ENCODE measurements around the gene THEMIS.
"Not testable (repeated sequence)": the region's sequence is repeated elsewhere in the genome, so short reads cannot be mapped to it uniquely, and the experiment has no call there.

THEMIS gene

GRCh38 chr6:127737768-127738167 is 163.1 kb downstream of the THEMIS start:
- in situ Hi-C loops (cut with HindIII; ENCODE audit: low sequenced_read_pairs), result no loop called here

- in situ Hi-C loops (cut with HindIII; ENCODE audit: low sequenced_read_pairs), result no loop called here
Measured at GRCh38 chr6:127737009-127737486, 163.8 kb downstream of the THEMIS start.

DNA sequence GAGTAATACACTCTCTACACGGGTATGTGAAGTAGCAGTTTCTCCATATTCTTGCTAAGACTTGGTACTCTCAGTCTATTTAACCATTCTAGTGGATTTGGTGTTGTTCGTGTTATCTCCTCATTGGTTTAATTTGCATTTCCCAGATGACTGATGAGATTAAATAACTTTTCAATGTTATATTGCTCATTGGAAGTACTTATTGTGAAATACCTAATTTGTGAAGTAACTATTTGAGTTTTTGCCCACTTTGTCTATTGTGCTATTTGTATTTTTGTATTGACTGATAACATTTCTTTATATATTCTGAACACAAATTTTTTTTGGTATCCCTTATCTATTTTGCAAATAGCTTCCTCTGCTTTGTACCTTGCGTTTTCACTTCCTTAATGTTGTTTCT is 167.9 kb downstream of the THEMIS start:
- in situ Hi-C loops (cut with HindIII; ENCODE audit: low sequenced_read_pairs), result no loop called here

GRCh38 chr6:127727260-127727953 is 173.5 kb downstream of the THEMIS start:
- in situ Hi-C loops (cut with HindIII; ENCODE audit: low sequenced_read_pairs), result no loop called here

DNA sequence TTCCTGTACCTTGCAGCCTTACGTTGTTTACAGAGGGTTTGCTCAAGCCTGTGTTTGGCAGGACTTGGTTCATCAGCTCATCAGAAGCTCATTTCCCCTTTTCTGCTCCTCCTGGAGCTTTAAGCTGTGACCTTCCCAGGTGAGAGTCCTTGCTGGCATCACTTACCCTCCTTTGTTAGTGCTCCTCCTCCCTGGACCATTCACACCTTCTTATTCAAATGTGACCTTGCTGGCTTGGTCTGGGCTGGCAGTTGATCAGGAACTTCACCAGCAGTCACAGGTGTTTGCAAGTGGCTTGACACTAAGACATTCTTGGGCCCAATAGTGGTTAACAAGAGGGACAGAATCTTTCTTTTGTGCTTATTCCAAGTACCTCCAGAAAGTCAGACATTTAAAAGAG is 175.0 kb downstream of the THEMIS start:
- in situ Hi-C loops (cut with HindIII; ENCODE audit: low sequenced_read_pairs), result no loop called here

DNA sequence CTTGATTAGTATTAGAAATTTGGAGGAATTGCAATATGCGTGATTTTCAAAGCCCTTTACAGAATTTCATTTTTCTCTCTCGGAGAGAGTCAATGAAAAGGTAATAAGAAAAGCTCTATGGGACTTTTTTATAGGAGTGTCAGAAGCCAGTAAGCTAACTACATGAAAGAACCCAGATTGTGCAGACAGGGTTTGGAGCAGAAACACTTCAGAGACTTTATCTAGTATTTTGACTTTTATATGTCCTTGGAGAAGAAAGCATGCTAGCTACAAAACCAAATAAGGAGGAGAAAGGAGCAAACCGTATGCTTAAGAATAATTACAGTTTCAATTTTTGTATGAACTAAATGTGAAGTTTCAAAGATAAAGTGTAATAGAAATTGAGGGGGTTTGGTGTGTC is 182.2 kb downstream of the THEMIS start:
- in situ Hi-C loops (cut with HindIII; ENCODE audit: low sequenced_read_pairs), result no loop called here

DNA sequence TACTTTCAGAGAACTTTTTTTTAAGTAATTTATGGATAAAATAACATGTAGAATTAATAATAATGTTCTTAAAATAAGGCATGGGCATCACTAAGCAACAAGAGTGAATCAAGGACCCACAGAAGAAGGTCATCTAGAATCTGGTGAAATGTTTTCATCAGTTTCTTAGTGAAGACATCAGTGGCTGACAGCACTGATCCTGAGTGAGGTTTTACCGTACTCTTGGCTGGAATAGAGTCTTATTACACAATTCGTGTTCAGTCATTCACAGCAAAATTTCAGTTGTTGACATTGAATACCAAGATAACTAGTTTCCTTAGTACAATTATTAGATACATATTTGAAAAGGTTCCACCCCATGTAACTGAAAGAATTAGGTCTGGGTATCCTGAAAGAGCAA is 183.5 kb downstream of the THEMIS start:
- in situ Hi-C loops (cut with HindIII; ENCODE audit: low sequenced_read_pairs), result no loop called here

- in situ Hi-C loops (cut with HindIII; ENCODE audit: low sequenced_read_pairs), result no loop called here
Measured at GRCh38 chr6:127716465-127716864, 184.4 kb downstream of the THEMIS start.

DNA sequence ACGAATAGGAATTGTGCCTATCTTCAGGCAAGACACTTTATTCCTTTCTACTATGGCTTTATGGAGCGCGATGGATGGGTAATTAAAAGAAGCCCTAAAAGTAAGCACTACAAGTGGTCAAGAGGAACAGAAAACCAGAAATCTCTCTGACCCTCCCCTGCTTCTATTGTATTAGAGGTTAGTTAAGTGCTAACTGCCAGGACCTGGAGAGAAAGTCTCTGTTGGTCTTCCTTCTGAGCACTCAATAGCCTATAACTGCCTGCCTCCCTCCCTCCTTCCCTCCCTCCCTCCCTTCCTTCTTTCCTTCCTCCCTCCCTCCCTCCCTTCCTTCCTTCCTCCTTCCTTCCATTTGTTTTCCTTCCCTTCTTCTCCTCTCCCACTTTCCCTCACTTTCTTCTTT is 190.2 kb downstream of the THEMIS start:
- in situ Hi-C loops (cut with HindIII; ENCODE audit: low sequenced_read_pairs), result no loop called here

DNA sequence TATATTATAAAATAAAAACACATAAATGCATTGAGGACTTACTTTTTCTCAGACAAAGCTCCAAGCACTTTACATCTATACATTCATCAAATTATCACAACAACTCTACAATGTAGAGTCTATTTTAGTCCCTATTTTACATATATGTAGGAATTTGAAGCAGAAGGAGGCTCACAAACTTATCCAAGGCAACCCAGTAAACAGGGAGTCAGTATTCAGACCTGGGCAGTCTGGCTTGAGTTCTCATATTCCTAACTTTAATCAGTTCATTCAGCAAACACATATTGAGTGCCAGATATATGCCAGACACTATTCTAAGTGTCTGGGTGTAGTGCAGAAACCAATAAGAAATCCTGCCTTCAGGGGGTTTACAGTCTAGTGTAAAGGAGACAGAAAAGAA is 194.6 kb downstream of the THEMIS start:
- in situ Hi-C loops (cut with HindIII; ENCODE audit: low sequenced_read_pairs), result no loop called here

DNA sequence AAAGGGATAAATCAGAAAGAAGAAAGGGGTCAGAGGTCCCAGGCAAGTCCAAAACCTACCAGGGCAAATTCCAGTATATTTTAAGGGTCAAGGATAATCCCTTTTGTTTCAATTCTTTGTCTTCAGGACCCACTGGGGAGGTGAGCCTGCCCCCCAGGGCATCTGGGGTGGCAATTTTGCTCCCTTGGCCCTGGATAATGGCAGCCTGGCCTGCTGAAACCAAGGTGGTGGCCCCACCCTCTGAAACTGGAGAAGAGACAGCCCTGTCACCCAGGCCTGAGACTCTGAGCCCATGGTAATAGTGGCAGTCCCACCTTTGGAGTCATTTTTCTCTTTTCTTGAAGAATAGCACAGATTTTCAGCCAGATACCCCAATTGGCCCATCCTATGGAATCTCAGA is 205.8 kb downstream of the THEMIS start:
- in situ Hi-C loops (cut with HindIII; ENCODE audit: low sequenced_read_pairs), result no loop called here

DNA sequence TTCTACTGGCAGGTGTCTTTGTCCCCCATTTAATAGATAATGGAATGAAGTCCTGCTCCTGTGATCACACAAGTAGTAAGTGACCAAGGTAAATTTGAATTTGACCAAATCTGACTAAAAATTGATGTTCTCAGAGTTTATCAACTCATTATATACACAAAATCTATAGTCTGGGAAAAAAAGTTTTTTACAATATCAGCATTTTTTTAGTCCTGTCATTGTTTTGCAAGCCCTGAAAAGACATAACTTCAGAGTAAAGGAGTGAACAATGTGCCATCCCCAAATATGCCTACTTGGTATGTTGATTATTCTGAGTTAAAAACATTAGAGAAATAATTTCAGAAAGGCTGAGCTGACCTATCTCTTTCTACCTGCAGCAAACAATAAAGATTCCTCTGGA is 209.7 kb downstream of the THEMIS start:
- in situ Hi-C loops (cut with HindIII; ENCODE audit: low sequenced_read_pairs), result no loop called here

DNA sequence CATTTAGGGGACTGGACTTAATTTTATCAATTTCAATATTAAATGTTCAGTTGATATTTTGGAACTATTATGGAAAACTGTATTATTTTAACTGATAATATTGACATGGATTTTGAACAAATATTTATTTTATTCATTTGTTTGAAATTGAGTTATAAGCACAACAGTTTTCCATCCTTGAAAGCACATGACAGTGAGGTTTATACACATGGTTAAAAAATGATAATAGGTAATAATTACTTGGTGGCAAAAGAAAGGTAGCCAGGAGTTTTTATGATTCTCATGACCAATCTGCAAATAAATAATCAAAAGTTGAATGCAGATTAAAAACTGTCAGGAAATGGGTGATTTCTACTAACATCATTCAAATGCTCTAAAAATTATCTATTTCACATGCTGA is 210.3 kb downstream of the THEMIS start:
- in situ Hi-C loops (cut with HindIII; ENCODE audit: low sequenced_read_pairs), result no loop called here

DNA sequence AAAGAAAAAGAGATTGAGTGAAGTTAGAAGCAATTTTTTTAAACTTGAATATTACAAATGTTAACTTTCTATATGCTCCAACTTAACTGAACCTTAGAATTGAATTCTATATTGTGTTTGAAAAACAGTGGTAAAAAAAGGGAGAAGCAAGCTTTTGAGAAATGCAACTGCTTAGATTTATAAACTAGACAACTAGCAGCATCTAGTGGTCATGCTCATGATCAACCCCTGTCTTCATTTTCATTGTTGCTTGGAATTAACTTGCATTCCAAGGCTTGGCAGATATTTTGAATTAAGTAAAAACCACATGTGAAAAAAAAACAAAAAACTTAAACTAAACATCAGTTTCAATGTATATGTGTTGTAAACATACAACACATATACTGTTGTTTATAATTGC is 210.8 kb downstream of the THEMIS start:
- in situ Hi-C loops (cut with HindIII; ENCODE audit: low sequenced_read_pairs), result no loop called here

DNA sequence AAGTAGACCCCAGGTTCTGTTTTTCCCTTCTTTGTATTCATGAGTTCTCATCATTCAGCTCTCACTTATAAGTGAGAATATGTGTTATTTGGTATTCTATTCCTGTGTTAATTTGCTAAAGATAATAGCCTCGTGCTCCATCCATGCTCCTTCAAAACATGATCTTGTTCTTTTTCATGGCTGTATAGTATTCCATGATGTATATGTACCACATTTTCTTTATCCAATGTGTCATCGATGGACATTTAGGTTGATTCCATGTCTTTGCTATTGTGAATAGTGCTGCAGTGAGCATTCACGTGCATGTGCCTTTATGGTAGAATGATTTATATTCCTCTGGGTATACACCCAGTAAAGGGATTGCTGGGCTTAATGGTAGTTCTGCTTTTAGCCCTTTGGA is 213.4 kb downstream of the THEMIS start:
- in situ Hi-C loops (cut with HindIII; ENCODE audit: low sequenced_read_pairs), result not testable (repeated sequence)

DNA sequence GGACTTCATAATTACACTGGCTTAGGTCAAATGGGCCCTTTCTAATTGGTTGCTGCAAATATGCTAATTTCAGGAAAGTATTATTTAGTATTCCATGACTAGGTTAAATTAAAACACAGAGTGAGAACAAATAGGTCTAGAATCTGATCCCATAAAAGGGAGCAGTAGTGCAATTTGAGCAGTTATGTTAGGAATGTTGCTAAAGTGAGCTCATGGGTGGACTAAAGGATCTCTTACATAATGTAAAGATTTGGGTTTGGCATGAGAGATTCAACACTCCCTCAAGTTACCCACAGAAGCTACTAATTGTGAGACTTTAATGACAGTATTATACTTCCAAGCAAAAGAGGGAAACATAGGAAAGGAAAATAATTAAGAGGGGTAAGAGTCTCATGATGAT is 214.8 kb downstream of the THEMIS start:
- in situ Hi-C loops (cut with HindIII; ENCODE audit: low sequenced_read_pairs), result no loop called here

- in situ Hi-C loops (cut with HindIII; ENCODE audit: low sequenced_read_pairs), result no loop called here
Measured at GRCh38 chr6:127684501-127684900, 216.4 kb downstream of the THEMIS start.
